GM21529 (cell line): Measurements from ENCODE around the gene UBR4.

Experiments
- ATAC-seq: cut with Tn5 transposase; IDR thresholded peaks from one replicate; pipeline ENCODE4 v1.9.1; 2021; ENCODE audit not compliant: unreplicated experiment

Gene UBR4

GRCh38 chr1:19038732-19039131, 171.3 kb downstream of the UBR4 start:
- no peak for ATAC-seq

GRCh38 chr1:19038096-19038495, 172.0 kb downstream of the UBR4 start:
- no peak for ATAC-seq

DNA sequence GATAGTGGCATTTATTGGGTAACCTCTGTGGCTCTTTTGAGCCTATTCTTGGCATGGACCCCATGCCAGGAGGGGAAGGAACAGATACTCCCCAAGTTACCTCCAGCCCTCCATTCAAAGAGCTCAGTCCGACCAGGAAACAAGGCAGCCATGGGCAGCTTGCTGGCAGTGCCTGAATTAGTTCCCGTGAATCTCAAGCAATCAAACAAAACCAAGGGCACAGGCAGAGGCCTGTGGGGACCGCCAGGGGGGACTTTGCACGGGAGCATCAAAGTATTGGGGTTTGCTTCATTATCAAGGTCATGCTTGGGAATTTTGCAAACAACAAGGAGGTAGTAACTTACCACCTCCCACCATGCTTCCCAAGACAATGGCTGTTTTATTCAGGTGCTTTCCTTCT, 172.4 kb downstream of the UBR4 start:
- no peak for ATAC-seq

GRCh38 chr1:19036813-19037605, 173.1 kb downstream of the UBR4 start:
- ATAC-seq, result no peak

- no peak for ATAC-seq
Observed at GRCh38 chr1:19036041-19036812, 173.8 kb downstream of the UBR4 start.

DNA sequence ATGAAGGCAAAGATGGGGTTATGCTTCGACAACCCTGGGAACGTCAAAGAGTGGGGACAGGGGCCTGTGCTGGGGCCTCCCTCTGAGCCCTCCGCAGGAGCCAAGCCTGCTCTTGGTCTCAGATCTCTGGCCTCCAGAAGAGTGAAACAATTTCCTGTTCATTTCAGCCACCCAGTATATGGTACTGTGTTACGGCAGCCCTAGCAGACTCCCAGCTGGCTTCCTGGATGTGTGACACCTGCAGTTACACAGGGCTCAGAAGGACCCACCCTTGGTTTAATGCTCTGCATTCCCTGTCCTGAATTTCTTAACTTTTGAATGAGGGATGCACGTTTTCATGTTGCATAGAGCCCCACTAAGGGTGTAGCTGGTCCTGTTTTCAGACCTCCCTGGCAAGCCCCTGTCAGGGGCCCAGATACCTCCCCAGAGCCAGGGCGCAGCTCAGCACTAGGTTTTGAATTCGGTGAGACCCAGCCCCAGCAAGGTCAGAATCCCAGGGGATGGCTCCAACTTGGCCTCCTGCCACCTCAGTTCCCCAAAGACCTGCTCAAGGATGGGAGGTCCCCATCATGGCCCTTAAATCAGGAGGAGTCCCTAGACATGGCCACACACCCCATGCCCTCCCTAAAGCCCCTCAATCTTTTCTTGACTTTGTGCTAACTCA, 174.6 kb downstream of the UBR4 start:
- ATAC-seq, result no peak

DNA sequence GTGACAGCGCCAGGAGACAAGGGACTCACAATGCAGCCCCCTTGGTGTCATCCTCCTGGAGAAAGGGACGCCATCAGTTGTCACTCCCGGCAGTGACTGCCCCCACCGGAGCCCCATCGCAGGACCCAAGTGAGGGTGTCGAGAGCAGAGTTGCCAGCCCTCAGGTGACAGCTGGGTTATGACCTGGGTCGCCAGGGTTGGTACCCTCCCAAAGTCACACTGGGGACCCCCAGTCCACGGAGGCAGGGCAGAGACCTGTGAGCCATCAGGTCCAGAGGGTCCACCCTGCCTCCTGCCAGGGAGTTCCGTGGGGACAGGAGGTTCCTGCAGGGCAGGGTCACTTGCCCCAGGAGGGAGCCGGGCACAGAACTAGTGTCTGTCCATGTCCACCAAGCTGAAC, 175.3 kb downstream of the UBR4 start:
- no peak for ATAC-seq

- ATAC-seq, result no peak
Observed at GRCh38 chr1:19033926-19034680, 176.0 kb downstream of the UBR4 start.

GRCh38 chr1:19033515-19033839, 176.6 kb downstream of the UBR4 start:
- no peak for ATAC-seq

DNA sequence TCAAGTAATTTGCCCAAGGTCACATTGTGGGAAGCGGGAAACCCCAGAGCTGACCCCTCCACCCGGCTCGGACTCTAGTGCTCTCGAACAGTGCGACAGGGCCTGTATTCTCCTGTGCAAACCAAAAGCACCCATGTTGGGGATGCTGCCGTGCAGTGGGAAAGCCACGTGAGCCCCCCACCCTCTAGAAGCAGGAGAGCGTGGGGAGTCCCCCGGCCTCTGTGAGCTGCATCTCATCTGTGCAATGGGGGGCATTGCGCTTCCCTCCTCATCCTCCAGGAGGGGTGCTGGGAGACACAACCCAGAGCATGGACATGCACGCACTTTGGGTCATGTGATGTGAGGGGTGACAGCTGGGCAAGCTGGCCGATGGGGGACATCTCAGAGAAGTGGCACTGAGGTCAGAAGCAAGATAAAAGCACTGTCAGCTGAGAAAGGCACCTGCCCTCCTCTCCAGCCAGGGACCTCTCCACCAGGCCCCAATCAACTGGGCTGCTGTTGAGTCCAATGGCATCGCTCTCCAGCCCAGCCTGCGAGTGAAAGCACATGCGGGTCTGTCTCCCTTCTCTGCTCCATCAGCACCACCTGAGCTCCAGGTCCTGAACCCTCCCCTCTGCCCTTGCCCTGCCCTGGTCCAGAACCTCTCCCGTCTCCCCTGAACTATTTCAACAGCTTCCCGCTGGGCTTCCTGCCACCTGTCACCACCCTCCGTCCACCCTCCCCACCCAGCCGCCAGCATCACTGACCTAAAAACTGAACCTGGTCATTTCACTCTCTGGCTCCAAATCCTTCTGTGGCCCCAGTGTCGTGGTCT, 177.2 kb downstream of the UBR4 start:
- no peak for ATAC-seq

DNA sequence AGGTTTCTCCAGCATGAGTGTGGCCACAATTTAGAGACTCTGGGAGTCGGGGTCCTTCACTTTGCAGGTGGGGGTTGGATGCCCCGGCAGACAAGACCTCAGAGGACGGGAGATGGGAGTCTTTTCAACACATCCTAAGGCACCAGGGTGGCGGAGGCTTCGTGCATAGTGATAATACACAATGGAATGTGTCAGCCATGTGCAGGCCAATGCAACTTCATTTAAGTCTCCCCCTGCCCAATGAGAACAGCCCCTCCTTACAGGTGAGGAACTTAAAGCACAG, 177.7 kb downstream of the UBR4 start:
- ATAC-seq, result no peak

DNA sequence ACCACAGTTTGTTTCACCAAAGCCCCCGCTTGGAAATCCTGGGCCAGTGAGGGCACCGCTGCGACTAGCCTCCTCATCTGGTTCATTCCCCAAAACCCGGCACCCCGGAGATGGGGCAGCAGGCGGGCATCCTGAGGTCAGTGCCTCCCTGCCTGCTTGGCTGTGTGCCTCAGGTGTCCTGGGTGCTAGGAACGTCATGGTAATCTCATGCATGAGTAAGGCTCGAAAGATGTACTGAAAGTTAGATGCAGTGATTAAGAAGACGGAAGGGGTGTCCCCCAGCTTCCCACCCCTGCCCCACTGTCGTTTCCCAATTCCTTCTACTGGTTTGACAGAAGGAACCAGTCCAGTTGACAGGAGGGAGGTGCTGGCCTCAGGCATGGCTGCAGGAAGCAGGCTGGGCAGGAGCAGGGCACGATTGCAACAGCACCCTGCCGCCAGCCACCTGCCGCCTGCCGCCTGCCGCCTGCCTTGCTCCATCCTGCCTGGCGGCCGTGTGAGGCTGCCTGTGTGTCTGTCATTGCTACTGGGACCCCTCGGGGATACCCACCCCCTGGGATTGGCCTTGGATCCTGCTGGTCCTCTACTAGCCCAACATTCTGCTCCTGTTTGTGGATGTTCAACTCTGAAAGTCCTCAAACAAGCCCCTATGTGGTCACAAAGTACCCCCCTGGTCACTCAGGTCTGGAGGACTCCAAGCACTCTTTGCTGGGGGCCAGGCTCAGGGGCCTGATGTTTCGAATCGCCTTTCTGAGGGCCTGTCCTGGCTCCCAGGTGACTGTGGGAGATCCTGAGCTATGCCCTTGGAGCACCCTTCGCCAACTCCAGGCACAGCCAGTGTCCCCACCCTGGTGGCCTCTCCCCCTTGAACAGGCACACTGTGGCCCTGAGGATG, 180.6 kb downstream of the UBR4 start:
- ATAC-seq, result no peak

GRCh38 chr1:19028546-19029129, 181.4 kb downstream of the UBR4 start:
- no peak for ATAC-seq

GRCh38 chr1:19028110-19028509, 182.0 kb downstream of the UBR4 start:
- ATAC-seq, result no peak
